ENCODE results near the gene MSH4.
"Not testable (repeated sequence)": the region's sequence is repeated elsewhere in the genome, so short reads cannot be mapped to it uniquely, and the experiment has no call there.

Gene MSH4

DNA sequence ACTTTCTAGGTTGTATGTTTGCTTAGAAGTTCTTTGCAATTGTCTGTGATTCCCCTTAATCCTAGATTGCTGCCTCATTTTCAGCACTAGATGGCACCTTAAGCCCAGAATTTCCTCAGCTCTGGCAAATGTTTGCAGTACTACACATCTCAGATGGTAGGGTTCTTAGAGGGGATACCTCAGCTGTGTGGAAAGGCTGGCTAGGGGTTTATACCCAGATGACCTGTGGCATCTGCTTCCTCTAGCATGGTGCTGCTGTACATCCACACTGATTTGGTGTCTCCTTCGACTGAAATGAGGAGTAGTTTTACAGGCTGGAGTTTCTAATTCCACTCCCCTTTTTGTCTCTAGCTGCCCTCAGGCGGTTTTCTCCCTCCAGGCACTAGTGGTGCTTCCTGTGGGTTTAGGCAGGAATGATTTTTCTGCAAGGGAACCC lies 112.1 kb downstream of the MSH4 start:
- Histone ChIP-seq H3K9ac (ENCODE audit: low read depth in 1 of 2, low read length in 2 of 2) (no peak overlapping the region), H3K4me1 (ENCODE audit: control insufficient read depth in 2 of 2, insufficient read depth in 2 of 2, low read length in 2 of 2) (no peaks in the 10 kb centered on the region), H3K36me3 (ENCODE audit: control insufficient read depth in 2 of 2, insufficient read depth in 2 of 2, low read length in 2 of 2) (no peaks in the 10 kb centered on the region), H3K27ac (ENCODE audit: low read depth in 2 of 2, low read length in 2 of 2) (no peak overlapping the region), H3K27me3 (ENCODE audit: control insufficient read depth in 2 of 2, insufficient read depth in 2 of 2, low read length in 2 of 2) (no peaks in the 10 kb centered on the region), H3K9me3 (ENCODE audit: control insufficient read depth in 2 of 2, low read length in 2 of 2) (no peaks in the 10 kb centered on the region), H3K4me3 (ENCODE audit: low read length in 2 of 2) (no peak overlapping the region)

DNA sequence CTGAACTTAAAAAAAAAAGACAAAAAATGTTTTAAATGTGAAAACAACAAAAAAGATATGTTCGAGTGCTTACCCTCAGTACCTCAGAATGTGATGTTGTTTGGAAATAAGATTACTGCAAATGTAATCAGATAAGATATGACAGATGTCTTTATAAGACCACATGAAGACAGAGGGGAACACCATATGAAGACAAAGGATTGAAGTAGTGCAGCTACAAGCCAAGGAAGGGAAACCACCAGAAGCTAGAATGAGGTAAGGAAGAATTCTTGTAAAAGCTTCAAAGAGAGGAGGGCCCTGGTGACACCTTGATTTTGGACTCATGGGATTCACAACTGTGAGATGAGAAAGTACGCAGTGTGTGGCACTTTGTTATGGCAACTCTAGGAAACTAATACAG lies 120.2 kb downstream of the MSH4 start:
- Histone ChIP-seq H3K9me3 (ENCODE audit: control insufficient read depth in 2 of 2, low read length in 2 of 2) (no peaks in the 10 kb centered on the region), H3K27ac (ENCODE audit: low read depth in 2 of 2, low read length in 2 of 2) (no peak overlapping the region), H3K36me3 (ENCODE audit: control insufficient read depth in 2 of 2, insufficient read depth in 2 of 2, low read length in 2 of 2) (no peaks in the 10 kb centered on the region), H3K9ac (ENCODE audit: low read depth in 1 of 2, low read length in 2 of 2) (no peak overlapping the region), H3K27me3 (ENCODE audit: control insufficient read depth in 2 of 2, insufficient read depth in 2 of 2, low read length in 2 of 2) (no peaks in the 10 kb centered on the region), H3K4me1 (ENCODE audit: control insufficient read depth in 2 of 2, insufficient read depth in 2 of 2, low read length in 2 of 2) (no peaks in the 10 kb centered on the region), H3K4me3 (ENCODE audit: low read length in 2 of 2) (no peak overlapping the region)

GRCh38 chr1:75922698-75923097 lies 126.0 kb downstream of the MSH4 start:
- Histone ChIP-seq H3K4me3 (ENCODE audit: low read length in 2 of 2) (no peak overlapping the region), H3K4me1 (ENCODE audit: control insufficient read depth in 2 of 2, insufficient read depth in 2 of 2, low read length in 2 of 2) (no peaks in the 10 kb centered on the region), H3K36me3 (ENCODE audit: control insufficient read depth in 2 of 2, insufficient read depth in 2 of 2, low read length in 2 of 2) (no peaks in the 10 kb centered on the region), H3K9me3 (ENCODE audit: control insufficient read depth in 2 of 2, low read length in 2 of 2) (no peaks in the 10 kb centered on the region), H3K27ac (ENCODE audit: low read depth in 2 of 2, low read length in 2 of 2) (no peak overlapping the region), H3K27me3 (ENCODE audit: control insufficient read depth in 2 of 2, insufficient read depth in 2 of 2, low read length in 2 of 2) (no peaks in the 10 kb centered on the region), H3K9ac (ENCODE audit: low read depth in 1 of 2, low read length in 2 of 2) (no peak overlapping the region)

DNA sequence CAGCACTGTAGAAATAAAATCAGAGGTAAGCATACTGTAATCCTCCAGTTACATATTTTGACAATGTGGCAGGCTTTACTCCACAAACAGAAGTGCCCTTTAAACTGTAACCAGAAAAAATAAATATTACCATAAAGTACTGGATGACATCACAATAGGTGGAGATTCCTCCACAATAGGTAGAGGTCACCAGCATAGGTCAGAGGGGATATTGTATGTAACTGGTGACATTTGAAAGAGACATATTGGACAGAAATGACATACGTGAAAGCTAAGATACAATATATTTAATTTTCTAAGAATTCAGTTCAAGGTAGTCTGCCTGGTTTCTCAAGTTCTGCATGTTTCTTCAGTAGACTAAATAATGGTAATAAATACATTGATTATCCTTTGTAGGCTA lies 135.6 kb downstream of the MSH4 start, which contains the start of gene ASB17:
ASB17 (minus strand) TSS at position 101 of the 400 bp plus-strand sequence. CDS start 113 bp downstream, outside the sequence.
- Histone ChIP-seq H3K9me3 (ENCODE audit: control insufficient read depth in 2 of 2, low read length in 2 of 2) (no peaks in the 10 kb centered on the region), H3K36me3 (ENCODE audit: control insufficient read depth in 2 of 2, insufficient read depth in 2 of 2, low read length in 2 of 2) (no peaks in the 10 kb centered on the region), H3K9ac (ENCODE audit: low read depth in 1 of 2, low read length in 2 of 2) (no peak within 1 kb of the TSS), H3K4me3 (ENCODE audit: low read length in 2 of 2) (no peak within 1 kb of the TSS), H3K27me3 (ENCODE audit: control insufficient read depth in 2 of 2, insufficient read depth in 2 of 2, low read length in 2 of 2) (no peaks in the 10 kb centered on the region), H3K27ac (ENCODE audit: low read depth in 2 of 2, low read length in 2 of 2) (no peak within 1 kb of the TSS), H3K4me1 (ENCODE audit: control insufficient read depth in 2 of 2, insufficient read depth in 2 of 2, low read length in 2 of 2) (no peaks in the 10 kb centered on the region)

DNA sequence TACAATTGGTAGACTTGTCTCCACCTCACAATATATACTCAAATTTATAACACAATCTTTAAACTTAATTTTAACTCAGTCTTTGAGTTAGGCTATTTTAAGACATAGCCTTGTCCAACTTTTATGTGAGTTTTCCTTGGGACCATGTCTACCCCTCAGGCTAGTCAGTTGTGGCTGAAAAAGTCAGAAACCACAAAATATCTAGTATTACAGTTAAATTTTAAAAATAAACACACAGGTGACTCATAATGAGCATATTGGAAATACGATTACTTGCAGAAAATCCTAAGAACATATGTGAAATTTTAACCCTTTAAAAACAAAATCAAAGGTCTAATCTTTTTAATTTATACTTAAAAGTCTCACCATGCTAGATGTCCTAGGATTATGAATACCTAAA lies 140.4 kb downstream of the MSH4 start:
- H3K36me3 ChIP-seq (ENCODE audit: control insufficient read depth in 2 of 2, insufficient read depth in 2 of 2, low read length in 2 of 2) = no peaks in the 10 kb centered on the region
- H3K27me3 ChIP-seq (ENCODE audit: control insufficient read depth in 2 of 2, insufficient read depth in 2 of 2, low read length in 2 of 2) = no peaks in the 10 kb centered on the region
- H3K27ac ChIP-seq (ENCODE audit: low read depth in 2 of 2, low read length in 2 of 2) = no peak overlapping the region
- no peaks in the 10 kb centered on the region for H3K9me3 ChIP-seq (ENCODE audit: control insufficient read depth in 2 of 2, low read length in 2 of 2)
- H3K9ac ChIP-seq (ENCODE audit: low read depth in 1 of 2, low read length in 2 of 2) = no peak overlapping the region
- H3K4me1 ChIP-seq (ENCODE audit: control insufficient read depth in 2 of 2, insufficient read depth in 2 of 2, low read length in 2 of 2) = no peaks in the 10 kb centered on the region
- no peak overlapping the region for H3K4me3 ChIP-seq (ENCODE audit: low read length in 2 of 2)

- H3K4me3 ChIP-seq (ENCODE audit: low read length in 2 of 2); H3K4me1 ChIP-seq (ENCODE audit: control insufficient read depth in 2 of 2, insufficient read depth in 2 of 2, low read length in 2 of 2); H3K9me3 ChIP-seq (ENCODE audit: control insufficient read depth in 2 of 2, low read length in 2 of 2); H3K27ac ChIP-seq (ENCODE audit: low read depth in 2 of 2, low read length in 2 of 2); H3K9ac ChIP-seq (ENCODE audit: low read depth in 1 of 2, low read length in 2 of 2); H3K36me3 ChIP-seq (ENCODE audit: control insufficient read depth in 2 of 2, insufficient read depth in 2 of 2, low read length in 2 of 2); H3K27me3 ChIP-seq (ENCODE audit: control insufficient read depth in 2 of 2, insufficient read depth in 2 of 2, low read length in 2 of 2): not testable (repeated sequence)
Observed at GRCh38 chr1:75943037-75943436, 146.4 kb downstream of the MSH4 start.

- Histone ChIP-seq H3K27ac (ENCODE audit: low read depth in 2 of 2, low read length in 2 of 2) (no peak overlapping the region), H3K4me1 (ENCODE audit: control insufficient read depth in 2 of 2, insufficient read depth in 2 of 2, low read length in 2 of 2) (no peaks in the 10 kb centered on the region), H3K4me3 (ENCODE audit: low read length in 2 of 2) (no peak overlapping the region), H3K27me3 (ENCODE audit: control insufficient read depth in 2 of 2, insufficient read depth in 2 of 2, low read length in 2 of 2) (no peaks in the 10 kb centered on the region), H3K36me3 (ENCODE audit: control insufficient read depth in 2 of 2, insufficient read depth in 2 of 2, low read length in 2 of 2) (no peaks in the 10 kb centered on the region), H3K9me3 (ENCODE audit: control insufficient read depth in 2 of 2, low read length in 2 of 2) (peaks cover 0 to under 1% of the 10 kb centered on the region in 2 donors), H3K9ac (ENCODE audit: low read depth in 1 of 2, low read length in 2 of 2) (no peak overlapping the region)
Observed at GRCh38 chr1:75950176-75950575, 153.5 kb downstream of the MSH4 start.

DNA sequence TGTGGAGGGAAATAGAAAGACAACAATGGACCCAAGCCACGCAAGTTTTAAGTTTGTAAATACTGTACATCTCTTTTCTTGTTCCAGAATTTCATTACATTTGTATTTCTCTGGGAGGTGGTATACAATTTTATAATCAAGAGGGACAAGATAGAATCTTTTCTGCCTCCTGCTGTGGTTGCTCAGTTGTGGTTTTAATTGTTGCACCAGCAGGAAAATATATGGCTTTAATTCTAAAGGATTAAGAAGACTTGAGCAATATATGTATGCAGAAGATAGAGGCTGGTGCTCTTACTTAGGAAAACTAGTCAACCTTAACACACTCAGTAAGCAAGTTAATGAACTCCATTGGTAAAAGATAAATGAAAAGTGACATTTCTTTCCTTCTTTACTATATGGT lies 155.3 kb downstream of the MSH4 start:
- Histone ChIP-seq H3K9ac (ENCODE audit: low read depth in 1 of 2, low read length in 2 of 2) (no peak overlapping the region), H3K27me3 (ENCODE audit: control insufficient read depth in 2 of 2, insufficient read depth in 2 of 2, low read length in 2 of 2) (no peaks in the 10 kb centered on the region), H3K4me3 (ENCODE audit: low read length in 2 of 2) (no peak overlapping the region), H3K36me3 (ENCODE audit: control insufficient read depth in 2 of 2, insufficient read depth in 2 of 2, low read length in 2 of 2) (no peaks in the 10 kb centered on the region), H3K9me3 (ENCODE audit: control insufficient read depth in 2 of 2, low read length in 2 of 2) (no peaks in the 10 kb centered on the region), H3K27ac (ENCODE audit: low read depth in 2 of 2, low read length in 2 of 2) (no peak overlapping the region), H3K4me1 (ENCODE audit: control insufficient read depth in 2 of 2, insufficient read depth in 2 of 2, low read length in 2 of 2) (no peaks in the 10 kb centered on the region)

- no peak overlapping the region for H3K27ac ChIP-seq (ENCODE audit: low read depth in 2 of 2, low read length in 2 of 2)
- H3K4me3 ChIP-seq (ENCODE audit: low read length in 2 of 2) = no peak overlapping the region
- no peaks in the 10 kb centered on the region for H3K36me3 ChIP-seq (ENCODE audit: control insufficient read depth in 2 of 2, insufficient read depth in 2 of 2, low read length in 2 of 2)
- no peak overlapping the region for H3K9ac ChIP-seq (ENCODE audit: low read depth in 1 of 2, low read length in 2 of 2)
- H3K9me3 ChIP-seq (ENCODE audit: control insufficient read depth in 2 of 2, low read length in 2 of 2) = no peaks in the 10 kb centered on the region
- H3K27me3 ChIP-seq (ENCODE audit: control insufficient read depth in 2 of 2, insufficient read depth in 2 of 2, low read length in 2 of 2) = no peaks in the 10 kb centered on the region
- no peaks in the 10 kb centered on the region for H3K4me1 ChIP-seq (ENCODE audit: control insufficient read depth in 2 of 2, insufficient read depth in 2 of 2, low read length in 2 of 2)
Observed at GRCh38 chr1:75953461-75953860, 156.8 kb downstream of the MSH4 start.

- H3K9me3 ChIP-seq (ENCODE audit: control insufficient read depth in 2 of 2, low read length in 2 of 2) = no peaks in the 10 kb centered on the region
- no peak overlapping the region for H3K9ac ChIP-seq (ENCODE audit: low read depth in 1 of 2, low read length in 2 of 2)
- H3K36me3 ChIP-seq (ENCODE audit: control insufficient read depth in 2 of 2, insufficient read depth in 2 of 2, low read length in 2 of 2) = no peaks in the 10 kb centered on the region
- no peak overlapping the region for H3K27ac ChIP-seq (ENCODE audit: low read depth in 2 of 2, low read length in 2 of 2)
- no peaks in the 10 kb centered on the region for H3K27me3 ChIP-seq (ENCODE audit: control insufficient read depth in 2 of 2, insufficient read depth in 2 of 2, low read length in 2 of 2)
- no peaks in the 10 kb centered on the region for H3K4me1 ChIP-seq (ENCODE audit: control insufficient read depth in 2 of 2, insufficient read depth in 2 of 2, low read length in 2 of 2)
- no peak overlapping the region for H3K4me3 ChIP-seq (ENCODE audit: low read length in 2 of 2)
Observed at GRCh38 chr1:75954586-75954985, 157.9 kb downstream of the MSH4 start.

Data from mucosa of rectum (tissue), 2 donors.